ENCODE measurements around the gene NUBPL.
A peak's percentile ranks its signal among the peaks of the same experiment; 100 is the strongest.
"Not testable (repeated sequence)": the region's sequence is repeated elsewhere in the genome, so short reads cannot be mapped to it uniquely, and the experiment has no call there.

The NUBPL gene

GRCh38 chr14:31884776-31885379 is 323.7 kb downstream of the NUBPL start:
- no peak for DNase-seq

- no peak for DNase-seq
These were observed 325.1 kb downstream of the NUBPL start for GRCh38 chr14:31886156-31886835.

GRCh38 chr14:31887929-31888580 is 326.9 kb downstream of the NUBPL start:
- DNase-seq, result no peak

GRCh38 chr14:31889297-31889696 is 328.1 kb downstream of the NUBPL start:
- no peak for DNase-seq

DNA sequence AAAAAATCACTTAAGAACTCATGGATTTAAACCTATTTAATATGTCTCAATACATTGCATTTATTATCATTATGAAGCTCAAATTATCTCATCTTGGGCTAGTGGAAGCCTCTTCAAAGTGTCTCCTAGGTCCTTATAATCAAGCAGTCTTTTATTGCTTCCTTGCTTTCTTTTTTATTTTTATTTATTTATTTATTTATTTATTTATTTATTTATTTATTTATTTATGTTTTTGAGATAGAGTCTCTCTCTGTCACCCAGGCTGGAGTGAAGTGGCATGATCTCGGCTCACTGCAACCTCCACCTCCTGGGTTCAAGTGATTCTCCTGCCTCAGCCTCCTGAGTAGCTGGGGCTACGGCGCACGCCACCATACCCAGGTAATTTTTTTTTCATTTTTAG is 329.0 kb downstream of the NUBPL start:
- not testable (repeated sequence) for DNase-seq

- DNase-seq, result no peak
These were observed 332.1 kb downstream of the NUBPL start for GRCh38 chr14:31893221-31893757.

GRCh38 chr14:31894351-31894750 is 333.1 kb downstream of the NUBPL start:
- DNase-seq, result no peak

GRCh38 chr14:31895206-31895605 is 334.0 kb downstream of the NUBPL start:
- no peak for DNase-seq

DNA sequence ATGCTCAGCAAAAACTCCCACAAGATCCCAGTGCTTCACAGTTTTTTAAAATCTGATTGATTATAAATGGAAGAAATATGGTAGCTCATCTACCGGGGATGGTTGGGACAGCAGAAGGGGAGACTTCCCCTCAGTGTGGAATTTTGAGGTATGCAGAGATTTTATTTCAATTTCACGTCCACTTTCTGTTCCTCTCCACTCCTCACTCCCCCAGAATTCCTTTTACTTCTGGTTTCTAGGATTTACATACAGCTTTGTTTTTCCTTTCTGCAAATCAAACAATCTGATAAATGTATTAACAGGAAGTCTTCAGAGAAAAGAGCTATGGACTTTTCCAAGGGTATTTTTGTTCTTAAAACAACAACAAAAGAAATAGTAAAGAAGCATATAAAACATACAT is 334.4 kb downstream of the NUBPL start:
- DNase-seq, result no peak

GRCh38 chr14:31897581-31898186 is 336.5 kb downstream of the NUBPL start:
- no peak for DNase-seq

DNA sequence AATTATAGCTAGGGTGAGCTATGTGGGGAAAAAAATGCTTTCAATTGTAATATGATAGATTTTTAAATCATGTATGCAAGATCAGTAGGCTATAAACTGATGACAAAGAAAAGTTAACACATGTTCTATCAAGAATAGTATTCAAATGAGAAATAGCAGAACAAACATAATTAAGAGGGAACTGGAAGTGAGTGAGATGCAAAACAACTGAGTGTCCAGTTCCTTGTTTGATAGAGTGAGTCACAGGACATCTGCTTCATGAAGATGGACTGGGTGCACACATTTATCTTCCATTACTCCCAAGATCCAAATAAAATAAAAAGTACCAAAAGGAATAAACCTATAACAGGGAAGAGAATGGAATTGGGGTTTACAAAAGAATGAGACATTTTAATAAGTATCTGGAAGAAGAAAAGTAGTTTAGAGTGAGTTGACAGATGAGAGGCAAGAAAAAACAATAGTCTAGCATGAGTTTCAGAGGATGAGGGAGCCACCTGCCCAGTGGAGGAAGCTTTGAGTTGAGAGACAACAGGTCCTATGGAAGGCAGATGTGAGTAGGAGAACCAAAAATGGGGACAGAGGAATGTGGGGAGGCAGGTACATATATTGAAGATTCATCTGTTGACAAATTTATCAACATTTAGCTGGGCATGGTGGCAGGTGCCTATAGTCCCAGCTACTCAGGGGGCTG is 337.8 kb downstream of the NUBPL start:
- peak in 1 of 2 donors; percentile 1 for DNase-seq

DNA sequence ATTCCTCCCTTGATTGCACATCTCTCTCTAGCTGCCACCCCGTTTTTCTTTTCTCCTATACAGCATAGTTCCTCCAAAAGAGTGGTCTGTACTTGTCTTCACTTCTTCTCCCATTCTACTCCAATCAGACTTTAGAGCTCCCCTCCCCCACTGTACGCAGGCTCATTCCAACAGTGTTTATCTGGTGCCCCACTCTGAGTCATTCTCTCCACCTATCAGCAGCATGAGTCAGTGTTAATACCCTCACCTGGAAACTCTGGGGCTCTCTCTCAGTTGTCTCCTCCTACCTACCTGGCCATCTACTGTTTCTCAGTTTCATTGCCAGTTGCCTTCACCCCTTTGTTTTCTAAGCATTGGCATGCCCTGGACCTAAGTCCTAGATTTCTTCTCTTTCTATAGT is 340.8 kb downstream of the NUBPL start:
- no peak for DNase-seq

GRCh38 chr14:31902945-31903646 is 341.9 kb downstream of the NUBPL start:
- DNase-seq, result no peak

DNA sequence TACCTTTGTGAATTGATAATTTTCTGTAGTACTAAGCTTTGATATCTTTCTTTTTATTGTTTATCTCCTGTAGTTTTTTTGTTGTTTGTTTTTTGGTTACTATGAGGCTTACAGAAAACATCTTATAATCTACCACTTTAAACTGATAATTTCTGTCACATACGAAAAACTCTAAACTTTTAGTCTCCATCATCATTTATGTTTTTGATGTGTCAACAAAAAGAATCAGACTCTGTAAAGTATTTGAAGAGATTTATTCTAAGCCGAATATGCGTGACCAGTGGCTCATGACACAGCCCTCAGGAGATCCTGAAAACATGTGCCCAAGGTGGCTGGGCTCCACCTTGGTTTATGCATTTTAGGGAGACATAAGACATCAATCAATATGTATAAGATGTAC is 348.8 kb downstream of the NUBPL start:
- DNase-seq, result no peak
